Panc1 (cell line): ENCODE measurements around the gene CFAP74. TPM values are rescaled to one million over a fixed set of nuclear protein-coding genes. Genes with fewer than 3 reads are reported as not detected.
A peak's percentile ranks its signal among the peaks of the same experiment; 100 is the strongest.

ENCODE experiments used
- ATAC-seq: fragments of 200-7000 bp; cut with Tn5 transposase; 2 replicates; pipeline ENCODE4 v1.9.1; 2020; ENCODE audit warnings: mild to moderate bottlenecking, moderate library complexity
- BruUV-seq: library from RNA; stranded (reverse); fragments of 400-500 nt; replicated peaks from 2 replicates; lab custom pipeline; 2021; lab: Mats Ljungman, UMichigan
- CTCF ChIA-PET: fragments of 300-600 bp; sonication (Branson Sonifier 250); formaldehyde crosslinking; loops from one replicate; lab custom pipeline; 2022; ENCODE audit warnings: antibody characterized with exemption; lab: Charles Lee
- POLR2A ChIA-PET: fragments of 300-600 bp; sonication (Branson Sonifier 250); formaldehyde crosslinking; loops from one replicate; lab custom pipeline; 2022; ENCODE audit warnings: antibody characterized with exemption; lab: Charles Lee
- DNase-seq: peaks from one replicate; pipeline ENCODE4 v3.0.0-alpha.2; 2010; ENCODE audit warnings: low read depth, low spot score
- H3K27ac ChIP-seq: 2 replicates; pipeline ENCODE4 v1.5.1; 2011; ENCODE audit warnings: mild to moderate bottlenecking, low read length, inconsistent platforms
- H3K27me3 ChIP-seq: fragments of 200-500 bp; sonication (Bioruptor generic); 2 replicates; pipeline ENCODE4 v1.6.0; 2014; ENCODE audit warnings: low read length, inconsistent platforms; ENCODE audit not compliant: control insufficient read depth, insufficient read depth
- H3K36me3 ChIP-seq: fragments of 200-500 bp; sonication (Bioruptor generic); 2 replicates; pipeline ENCODE4 v1.5.1; 2014; ENCODE audit warnings: inconsistent platforms, mild to moderate bottlenecking, low read length, moderate library complexity; ENCODE audit not compliant: control insufficient read depth, insufficient read depth
- H3K4me1 ChIP-seq: 2 replicates; pipeline ENCODE4 v1.5.1; 2011; ENCODE audit warnings: inconsistent platforms, mild to moderate bottlenecking, low read length, moderate library complexity; ENCODE audit not compliant: control insufficient read depth, insufficient read depth
- H3K4me3 ChIP-seq, 2 experiments: 2 replicates each; pipeline ENCODE4 v1.5.1; 2011 to 2012; ENCODE audit warnings: low read depth in 2 of 2, low read length in 2 of 2, mild to moderate bottlenecking in 2 of 2, inconsistent platforms in 1 of 2, moderate library complexity in 1 of 2
- H3K9me3 ChIP-seq: fragments of 200-500 bp; sonication (Bioruptor generic); 2 replicates; pipeline ENCODE4 v1.5.1; 2014; ENCODE audit warnings: low read depth, mild to moderate bottlenecking, inconsistent platforms, low read length, moderate library complexity; ENCODE audit not compliant: control insufficient read depth, insufficient read depth
- POLR2AphosphoS5 ChIP-seq: IDR thresholded peaks from 2 replicates; pipeline ENCODE4 v1.6.1; 2012; ENCODE audit warnings: mild to moderate bottlenecking, low read depth, low read length, moderate library complexity
- REST ChIP-seq, 2 experiments: IDR thresholded peaks; 2 replicates each; pipeline ENCODE4 v1.6.1; 2011 to 2012; ENCODE audit warnings: low read depth in 2 of 2, control low read depth in 1 of 2, low read length in 1 of 2, mild to moderate bottlenecking in 1 of 2, moderate library complexity in 1 of 2; ENCODE audit not compliant: insufficient read depth in 1 of 2
- SIN3A ChIP-seq: IDR thresholded peaks from 2 replicates; pipeline ENCODE4 v1.6.1; 2012; ENCODE audit warnings: low read depth, mild to moderate bottlenecking, low read length, moderate library complexity, borderline replicate concordance; ENCODE audit not compliant: insufficient read depth
- TCF7L2 ChIP-seq: IDR thresholded peaks from 2 replicates; pipeline ENCODE4 v1.6.1; 2011; ENCODE audit warnings: mild to moderate bottlenecking, low read depth, low read length, inconsistent platforms
- in situ Hi-C: cut with HindIII; loops from 2 replicates; pipeline ENCODE4 v1.10.0; 2016; ENCODE audit warnings: low sequenced_read_pairs, low pct_unique_long_range_greater_than_20kb
- intact Hi-C: fragments of 100-400 bp; cut with micrococcal nuclease; formaldehyde crosslinking; loops from one replicate; pipeline ENCODE4 v1.10.0; 2022; ENCODE audit not compliant: unreplicated experiment
- total RNA-seq: library from RNA; stranded (reverse); gene quantifications from one replicate; pipeline ENCODE4 v1.2.1, GENCODE V29; 2021; ENCODE audit not compliant: unreplicated experiment
- TF ChIP-seq, protein P1 (sequence below): fragments of 450-650 bp; IDR thresholded peaks from 2 replicates; pipeline ENCODE4 v1.5.1; 2017; ENCODE audit warnings: mild to moderate bottlenecking

The CFAP74 gene
- total RNA-seq, 1 experiment from 2014 or later = not detected

- ATAC-seq (peak; percentile 13; the same call in 1 of the 2 replicates), DNase-seq (no peak)
- Histone ChIP-seq H3K27me3 (no peaks in the 10 kb centered on the region), H3K4me1 (peaks cover 14% of the 10 kb centered on the region), H3K9me3 (no peaks in the 10 kb centered on the region), H3K27ac (no peak overlapping the region), H3K36me3 (no peaks in the 10 kb centered on the region), H3K4me3 (no peak overlapping the region)
- in situ Hi-C loops (no loop called here), intact Hi-C loops (no loop called here)
- ChIA-PET POLR2A (no interaction called here), CTCF (no interaction called here)
- TF ChIP-seq TCF7L2 = no peak
- no peak; the same call in 1 of the 2 replicates for TF ChIP-seq POLR2AphosphoS5
- TF ChIP-seq, protein P1, sequence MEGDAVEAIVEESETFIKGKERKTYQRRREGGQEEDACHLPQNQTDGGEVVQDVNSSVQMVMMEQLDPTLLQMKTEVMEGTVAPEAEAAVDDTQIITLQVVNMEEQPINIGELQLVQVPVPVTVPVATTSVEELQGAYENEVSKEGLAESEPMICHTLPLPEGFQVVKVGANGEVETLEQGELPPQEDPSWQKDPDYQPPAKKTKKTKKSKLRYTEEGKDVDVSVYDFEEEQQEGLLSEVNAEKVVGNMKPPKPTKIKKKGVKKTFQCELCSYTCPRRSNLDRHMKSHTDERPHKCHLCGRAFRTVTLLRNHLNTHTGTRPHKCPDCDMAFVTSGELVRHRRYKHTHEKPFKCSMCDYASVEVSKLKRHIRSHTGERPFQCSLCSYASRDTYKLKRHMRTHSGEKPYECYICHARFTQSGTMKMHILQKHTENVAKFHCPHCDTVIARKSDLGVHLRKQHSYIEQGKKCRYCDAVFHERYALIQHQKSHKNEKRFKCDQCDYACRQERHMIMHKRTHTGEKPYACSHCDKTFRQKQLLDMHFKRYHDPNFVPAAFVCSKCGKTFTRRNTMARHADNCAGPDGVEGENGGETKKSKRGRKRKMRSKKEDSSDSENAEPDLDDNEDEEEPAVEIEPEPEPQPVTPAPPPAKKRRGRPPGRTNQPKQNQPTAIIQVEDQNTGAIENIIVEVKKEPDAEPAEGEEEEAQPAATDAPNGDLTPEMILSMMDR = no peak
- no peak for TF ChIP-seq REST (IDR thresholded peaks at IDR 0.05; ENCODE audit: insufficient read depth in 1 of 2, low read depth in 2 of 2, low read length in 1 of 2)
- no peak for TF ChIP-seq SIN3A
- BruUV-seq = TSS peak; percentile 52
Observed at GRCh38 chr1:1880617-1881312, 122.8 kb downstream of the CFAP74 start.

DNA sequence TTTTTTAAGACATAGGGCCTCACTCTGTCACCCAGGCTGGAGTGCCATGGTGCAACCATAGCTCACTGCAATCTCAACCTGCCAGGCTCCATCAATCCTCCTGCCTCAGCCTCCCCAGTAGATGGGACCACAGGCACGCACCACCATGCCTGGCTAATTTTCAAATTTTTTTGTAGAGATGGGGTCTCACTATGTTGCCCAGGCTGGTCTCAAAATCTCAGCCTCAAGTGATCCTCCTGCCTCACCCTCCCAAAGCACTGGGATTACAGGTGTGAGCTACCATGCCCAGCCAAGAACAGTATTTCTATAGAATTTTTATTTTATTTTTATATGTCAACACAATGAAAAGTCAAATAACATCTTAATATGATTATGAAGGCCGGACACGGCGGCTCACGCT is 123.6 kb downstream of the CFAP74 start:
- BruUV-seq = no TSS peak
- Histone ChIP-seq H3K9me3 (no peaks in the 10 kb centered on the region), H3K4me3 (no peak overlapping the region), H3K27ac (no peak overlapping the region), H3K36me3 (no peaks in the 10 kb centered on the region), H3K4me1 (peaks cover 14% of the 10 kb centered on the region), H3K27me3 (no peaks in the 10 kb centered on the region)
- in situ Hi-C loops = no loop called here
- CTCF ChIA-PET = no interaction called here
- no peak for ATAC-seq
- TF ChIP-seq, protein P1 = no peak
- TF ChIP-seq REST (IDR thresholded peaks at IDR 0.05; ENCODE audit: insufficient read depth in 1 of 2, low read depth in 2 of 2, low read length in 1 of 2) (no peak), TCF7L2 (no peak), SIN3A (no peak), POLR2AphosphoS5 (no peak)
- POLR2A ChIA-PET = interaction anchor here (0.6 kb wide), 1 partner anchor 239 kb away, joined by 3 read pairs; no protein-coding TSS in a partner anchor
- DNase-seq = no peak
- intact Hi-C loops = no loop called here
